Prostate gland (tissue), 2 donors: Measurements from ENCODE around the gene ABCC4.

Experiments
- CTCF ChIP-seq, 4 experiments: fragments of 200-600 bp in 2 of 4; fragments of 450-650 bp in 2 of 4; sonication (generic) in 2 of 4; IDR thresholded peaks; 1 replicate in 3 of 4; 2 replicates in 1 of 4; pipeline ENCODE4 v1.5.1; 2016 to 2019; ENCODE audit warnings: antibody characterized with exemption in 4 of 4, mild to moderate bottlenecking in 2 of 4, moderate library complexity in 2 of 4
- POLR2A ChIP-seq: fragments of 450-650 bp; IDR thresholded peaks from one replicate; pipeline ENCODE4 v1.6.1; 2016; ENCODE audit warnings: antibody characterized with exemption, mild to moderate bottlenecking
- POLR2AphosphoS5 ChIP-seq: sonication (generic); formaldehyde crosslinking; IDR thresholded peaks from one replicate; pipeline ENCODE4 v1.6.1; 2017; ENCODE audit warnings: antibody characterized with exemption

GRCh38 chr13:95315752-95316151, 14.5 kb upstream of the ABCC4 start:
- TF ChIP-seq CTCF (IDR thresholded peaks at IDR 0.05) (no peak), POLR2AphosphoS5 (no peak), POLR2A (no peak)
